ENCODE data around the gene ROR2. TPM values are rescaled to one million over a fixed set of nuclear protein-coding genes. Genes with fewer than 3 reads are reported as not detected.

Gene ROR2
- total RNA-seq, 1 experiment from 2014 or later, result 2.7 TPM

DNA sequence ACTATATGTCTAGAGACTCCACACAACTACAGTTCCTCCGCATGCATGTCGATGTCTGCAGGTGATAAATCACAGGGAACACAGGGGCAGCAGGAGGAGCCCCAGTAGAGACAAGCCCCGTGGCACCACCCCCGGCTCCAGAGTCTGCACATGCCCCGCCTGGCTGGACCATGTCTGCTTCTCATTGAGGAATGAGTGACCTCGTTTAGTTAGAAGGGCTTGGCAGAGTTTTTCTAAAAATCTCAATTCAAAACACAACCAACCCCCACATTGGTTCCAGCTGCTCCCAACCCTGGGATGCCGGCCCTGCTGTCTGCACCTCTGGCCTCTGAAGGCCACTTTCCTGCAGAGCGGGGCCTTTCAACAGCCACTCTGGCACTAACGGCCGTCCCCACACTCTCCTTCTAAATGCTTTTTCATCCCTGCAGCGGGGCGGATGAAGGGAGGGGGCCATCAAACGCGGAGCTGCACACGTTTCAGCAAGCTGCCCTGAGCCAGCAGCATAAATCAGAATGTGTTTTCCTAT is 106.3 kb downstream of the ROR2 start:
- TF ChIP-seq, protein P1, sequence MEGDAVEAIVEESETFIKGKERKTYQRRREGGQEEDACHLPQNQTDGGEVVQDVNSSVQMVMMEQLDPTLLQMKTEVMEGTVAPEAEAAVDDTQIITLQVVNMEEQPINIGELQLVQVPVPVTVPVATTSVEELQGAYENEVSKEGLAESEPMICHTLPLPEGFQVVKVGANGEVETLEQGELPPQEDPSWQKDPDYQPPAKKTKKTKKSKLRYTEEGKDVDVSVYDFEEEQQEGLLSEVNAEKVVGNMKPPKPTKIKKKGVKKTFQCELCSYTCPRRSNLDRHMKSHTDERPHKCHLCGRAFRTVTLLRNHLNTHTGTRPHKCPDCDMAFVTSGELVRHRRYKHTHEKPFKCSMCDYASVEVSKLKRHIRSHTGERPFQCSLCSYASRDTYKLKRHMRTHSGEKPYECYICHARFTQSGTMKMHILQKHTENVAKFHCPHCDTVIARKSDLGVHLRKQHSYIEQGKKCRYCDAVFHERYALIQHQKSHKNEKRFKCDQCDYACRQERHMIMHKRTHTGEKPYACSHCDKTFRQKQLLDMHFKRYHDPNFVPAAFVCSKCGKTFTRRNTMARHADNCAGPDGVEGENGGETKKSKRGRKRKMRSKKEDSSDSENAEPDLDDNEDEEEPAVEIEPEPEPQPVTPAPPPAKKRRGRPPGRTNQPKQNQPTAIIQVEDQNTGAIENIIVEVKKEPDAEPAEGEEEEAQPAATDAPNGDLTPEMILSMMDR (conservative IDR thresholded peaks at IDR 0.05), result no peak
- H4K20me1 ChIP-seq (ENCODE audit: control insufficient read depth, insufficient read depth, insufficient read length), result no peaks in the 10 kb centered on the region
- Mint-ChIP-seq H3K36me3 (ENCODE audit: insufficient read depth in 1 of 3, low read depth in 3 of 3) (no peaks in the 10 kb centered on the region; a peak in 1 of 7 replicates), H3K9me3 (no peaks in the 10 kb centered on the region), H3K27me3 (ENCODE audit: low read depth) (no peaks in the 10 kb centered on the region), H3K4me1 (peaks cover 16 to 29% of the 10 kb centered on the region in 2 experiments), H3K27ac (peak overlapping the region in 1 of 3 experiments; percentile 31; a peak in 1 of 7 replicates), H3K4me3 (no peak overlapping the region)
- no peak overlapping the region for H3K27ac ChIP-seq (ENCODE audit: insufficient read length, low read depth, low read length)
- H2BK20ac ChIP-seq (ENCODE audit: low read depth, low read length, poor library complexity, severe bottlenecking), result no peak overlapping the region
- no peak overlapping the region for H2BK120ac ChIP-seq (ENCODE audit: low read depth, low read length, poor library complexity, severe bottlenecking)
- no peaks in the 10 kb centered on the region for H3K4me1 ChIP-seq (ENCODE audit: insufficient read depth, low read length)
- no peak overlapping the region for H2AK5ac ChIP-seq (ENCODE audit: insufficient read length, low read length)
- peak overlapping the region; percentile 67; the same call in 1 of the 2 replicates for H3K14ac ChIP-seq (ENCODE audit: insufficient read depth, low read length)
- H3K56ac ChIP-seq (ENCODE audit: insufficient read length, low read depth, low read length), result no peak overlapping the region
- no peak overlapping the region for H4K91ac ChIP-seq (ENCODE audit: insufficient read length, low read depth, low read length)
- no peak for DNase-seq
- no peak overlapping the region for H3K23ac ChIP-seq (ENCODE audit: insufficient read length, low read depth, low read length)
- H3K79me2 ChIP-seq (ENCODE audit: insufficient read depth, low read length), result no peaks in the 10 kb centered on the region
- H3K23me2 ChIP-seq (ENCODE audit: insufficient read length, low read depth, low read length, poor library complexity, severe bottlenecking), result no peaks in the 10 kb centered on the region
- no peak overlapping the region for H3K4ac ChIP-seq (ENCODE audit: low read depth, low read length)
- no peak overlapping the region for H3K4me2 ChIP-seq (ENCODE audit: insufficient read depth, insufficient read length, low read length)
- H2BK5ac ChIP-seq (ENCODE audit: insufficient read length, low read length), result no peak overlapping the region
- no peak overlapping the region for H2BK15ac ChIP-seq (ENCODE audit: low read depth, low read length)
- no peaks in the 10 kb centered on the region for H3K79me1 ChIP-seq (ENCODE audit: insufficient read depth, low read depth, low read length, poor library complexity, severe bottlenecking)
- no peak overlapping the region for H2AFZ ChIP-seq (ENCODE audit: low read length)
- no peak overlapping the region for H3T11ph ChIP-seq (ENCODE audit: low read length)
- H3K18ac ChIP-seq (ENCODE audit: insufficient read length, low read depth, low read length), result no peak overlapping the region
- no peak overlapping the region for H4K8ac ChIP-seq (replicated peaks; ENCODE audit: insufficient read length, low read depth, low read length)
- H2BK12ac ChIP-seq (ENCODE audit: insufficient read length, low read depth, low read length), result no peak overlapping the region
- H3K9ac ChIP-seq (ENCODE audit: extremely low read depth, insufficient read length, low read length), result no peak overlapping the region
- no peak overlapping the region for H4K5ac ChIP-seq (ENCODE audit: insufficient read length, low read depth, low read length)
- H3K9me3 ChIP-seq (ENCODE audit: control insufficient read depth, low read depth, low read length), result no peaks in the 10 kb centered on the region
- no peaks in the 10 kb centered on the region for H3K27me3 ChIP-seq (ENCODE audit: insufficient read depth, low read length)
- no CpG with 5 or more reads among the region's 15 CpGs for WGBS (ENCODE audit: extremely low coverage, insufficient read length, low lambda C conversion rate)
